Ishikawa (cell line): ENCODE measurements around the gene LYRM2.

Experiments used
- EGR1 ChIP-seq: IDR thresholded peaks from 2 replicates; pipeline ENCODE4 v1.6.1; 2012
- TEAD4 ChIP-seq: IDR thresholded peaks from 2 replicates; pipeline ENCODE4 v1.6.1; 2012
- YY1 ChIP-seq: IDR thresholded peaks from 2 replicates; pipeline ENCODE4 v1.6.1; 2012; ENCODE audit warnings: low read depth

DNA sequence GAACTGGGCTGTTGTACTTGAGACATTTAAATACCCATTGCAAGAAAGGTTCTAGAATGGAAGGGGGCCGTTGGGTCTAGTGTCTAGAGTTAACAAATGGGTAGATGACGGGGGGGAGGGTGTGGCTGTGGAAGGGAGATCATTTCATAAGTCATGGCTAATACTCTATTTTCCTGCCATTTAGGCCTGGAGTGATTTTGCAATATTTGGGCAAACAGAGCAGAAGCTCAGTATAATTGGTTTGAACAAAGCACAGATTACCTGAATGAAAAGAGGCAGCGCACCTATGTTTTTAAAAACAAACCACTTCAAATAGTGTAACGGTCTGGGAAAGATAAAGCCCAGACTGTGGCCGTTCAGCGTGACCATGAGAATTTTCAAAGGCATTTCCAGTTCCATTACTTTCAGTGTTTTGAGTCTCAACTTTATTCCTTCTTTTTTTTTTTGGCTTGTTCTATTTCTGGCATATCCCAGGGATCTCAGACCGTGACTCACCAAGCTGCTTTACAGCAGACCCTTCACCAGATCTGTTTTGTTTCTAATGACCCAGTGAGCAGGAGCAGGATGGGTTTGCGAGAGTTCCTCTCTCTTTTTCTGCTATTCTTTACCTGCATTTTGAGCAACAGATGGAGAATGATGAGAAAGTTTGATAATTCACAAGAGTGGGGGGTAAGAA, 73.7 kb downstream of the LYRM2 start:
- TF ChIP-seq YY1 = no peak
- TF ChIP-seq TEAD4 = no peak
- no peak for TF ChIP-seq EGR1
